Stimulated activated naive CD4-positive, alpha-beta T cell treated with Interleukin-2 at 50 U/mL for 16 hours (primary cell): ENCODE measurements around the gene RAB17.

Source experiments
- DNase-seq: peaks from one replicate; lab custom pipeline; 2025; lab: John Stamatoyannopoulos, UW

The RAB17 gene

DNA sequence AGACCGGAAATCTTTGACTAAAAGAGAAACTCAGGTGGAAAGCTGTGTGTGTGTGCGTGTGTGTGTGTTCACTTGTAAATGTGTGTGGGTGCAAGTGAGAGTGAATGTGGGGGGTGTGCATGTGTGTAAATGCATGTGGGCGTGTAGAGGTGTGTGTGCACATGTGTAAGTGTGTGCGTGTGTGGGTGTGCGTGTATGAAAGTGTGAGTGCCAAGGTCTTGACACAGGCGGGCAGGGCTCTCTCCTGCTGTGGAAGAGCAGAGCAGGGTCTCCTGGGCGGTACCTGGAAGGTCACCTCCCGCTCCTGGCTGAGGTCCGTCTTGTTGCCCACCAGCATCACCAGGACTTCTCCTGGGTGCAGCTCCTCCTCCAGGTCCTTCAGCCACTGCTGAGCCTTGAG, 13.6 kb downstream of the RAB17 start:
- DNase-seq = no peak

DNA sequence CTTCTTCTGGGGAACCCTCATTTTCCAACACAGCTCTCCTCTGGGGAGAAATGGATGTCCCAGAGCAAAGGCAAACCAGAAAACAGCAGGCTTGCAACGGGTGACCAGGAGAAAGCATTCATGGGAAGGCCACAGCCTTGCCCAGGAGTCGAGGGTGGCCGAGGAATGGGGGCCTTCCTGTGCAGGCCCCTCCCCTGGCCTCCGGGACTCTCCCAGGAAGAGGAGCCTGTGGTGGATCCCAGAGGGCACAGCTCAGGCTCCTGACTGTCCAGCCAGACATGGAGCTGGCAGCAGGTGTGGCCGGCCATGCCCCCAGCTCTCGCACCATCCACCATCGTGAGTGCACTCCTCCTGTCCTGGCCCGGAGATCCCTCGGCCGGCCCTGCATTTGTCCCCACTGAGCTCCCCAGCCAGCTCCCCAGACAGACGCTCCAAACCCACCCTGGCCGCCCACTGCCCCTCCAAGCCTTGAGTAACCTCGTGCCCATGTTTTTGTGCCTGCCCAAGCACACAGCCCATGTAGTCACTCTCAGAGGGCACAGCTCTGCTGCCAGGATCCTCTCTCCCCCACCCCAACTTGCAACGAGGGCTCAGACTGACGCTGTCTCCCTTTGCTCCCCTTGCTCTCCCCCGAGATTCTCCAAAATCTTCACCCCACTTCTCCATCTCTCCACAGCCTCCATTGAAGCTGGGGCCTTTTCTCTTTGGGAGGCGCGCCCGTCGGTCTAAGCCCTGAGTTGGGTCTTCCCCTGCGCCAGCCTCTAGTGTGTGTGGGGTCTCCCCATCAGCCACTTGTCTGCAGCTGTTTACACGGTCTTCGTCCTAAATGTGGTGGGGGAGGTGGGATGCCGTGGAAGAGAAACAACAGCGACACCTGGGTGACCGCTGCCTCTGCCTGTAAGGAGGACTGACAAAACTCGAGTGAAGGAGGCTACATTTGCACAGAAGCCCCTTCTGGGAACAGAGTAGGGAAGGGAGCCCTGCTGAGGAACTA, 14.4 kb downstream of the RAB17 start:
- no peak for DNase-seq

DNA sequence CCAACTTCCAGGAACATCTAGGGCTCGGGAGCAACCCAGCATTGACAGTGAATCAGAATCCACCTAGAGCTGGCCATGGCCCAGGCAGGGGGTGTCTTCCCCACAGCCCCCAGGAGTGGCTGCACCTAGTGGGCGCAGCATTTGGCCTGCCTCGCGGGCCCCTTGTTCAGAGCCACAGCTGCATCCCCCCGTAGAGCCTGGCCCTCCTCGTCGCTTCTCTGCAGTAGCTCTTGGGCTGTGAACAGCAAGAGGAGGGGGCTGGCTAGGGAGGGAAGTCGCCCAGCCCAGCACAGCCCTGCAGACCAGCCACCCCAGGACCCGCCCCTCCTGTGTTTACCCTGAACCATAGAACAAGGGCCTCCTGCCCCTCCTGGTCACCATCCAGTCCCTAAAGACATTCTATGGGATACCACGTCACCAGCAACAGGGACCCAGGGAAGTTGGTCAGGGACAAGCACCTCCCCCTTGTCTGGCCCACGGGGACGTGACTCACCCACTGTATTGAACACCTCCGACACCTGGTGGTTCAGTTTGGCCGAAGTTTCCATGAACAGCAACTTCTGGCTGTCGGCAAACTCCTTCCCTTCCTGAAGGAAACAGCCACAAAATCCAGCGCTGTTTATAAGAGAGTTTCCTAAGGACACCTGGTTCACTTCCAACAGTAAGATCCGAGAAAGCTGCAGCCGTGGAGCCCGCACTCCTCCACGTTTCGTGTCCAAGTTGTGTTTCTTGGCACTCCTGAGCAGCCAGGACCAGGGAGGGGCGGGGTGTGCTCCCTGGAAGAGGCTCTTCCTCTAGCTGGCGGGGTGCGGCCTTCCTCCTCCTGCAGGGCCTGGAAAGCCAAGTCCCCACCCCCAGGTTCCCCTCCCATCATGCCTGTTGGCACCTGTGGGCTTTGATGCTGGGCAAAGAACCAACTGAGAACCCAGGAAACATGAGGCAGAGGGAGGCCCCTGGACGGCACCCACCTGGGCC, 15.4 kb downstream of the RAB17 start:
- DNase-seq = no peak

DNA sequence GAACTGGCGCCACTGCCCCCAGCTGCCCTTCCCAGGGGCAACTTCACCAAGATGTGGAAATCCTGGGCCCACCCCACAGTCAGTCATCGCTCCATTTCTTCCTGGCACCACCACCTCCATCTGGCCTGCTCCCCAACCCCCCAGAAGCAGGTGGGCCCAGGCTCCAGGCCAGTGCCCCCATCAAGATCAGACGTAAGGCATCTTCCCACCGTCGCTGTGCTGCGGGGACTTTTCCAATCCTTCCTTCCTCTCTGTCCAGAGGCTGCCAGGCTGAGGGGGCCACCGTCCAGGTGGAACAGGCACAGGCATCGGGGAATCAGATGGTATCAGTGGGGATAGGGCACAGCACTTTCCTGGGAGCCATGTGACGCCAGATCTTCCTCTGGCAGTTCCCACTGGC, 16.1 kb downstream of the RAB17 start:
- DNase-seq = no peak

GRCh38 chr2:237573721-237574415, 16.7 kb downstream of the RAB17 start:
- no peak for DNase-seq

- DNase-seq = no peak
Measured at GRCh38 chr2:237572742-237573101, 17.8 kb downstream of the RAB17 start.

- DNase-seq = peak; percentile 79
Measured at GRCh38 chr2:237572021-237572741, 18.4 kb downstream of the RAB17 start.

DNA sequence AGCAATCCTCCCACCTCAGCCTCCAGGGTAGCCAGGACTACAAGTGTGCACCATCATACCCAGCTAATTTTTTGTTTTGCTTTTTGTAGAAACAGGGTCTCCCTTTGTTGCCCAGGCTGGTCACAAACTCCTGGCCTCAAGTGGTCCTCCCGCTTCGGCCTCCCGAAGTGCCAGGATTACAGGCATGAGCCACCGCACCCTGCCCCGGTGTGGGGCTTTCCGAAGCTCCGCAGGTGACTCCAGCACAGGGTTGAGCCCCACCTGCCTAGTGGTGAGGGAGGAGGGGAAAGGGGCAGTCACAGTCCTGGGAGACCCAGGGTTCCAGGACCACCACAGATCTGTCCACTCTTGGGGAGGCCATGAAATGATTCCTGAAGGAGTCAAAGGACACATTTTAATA, 19.0 kb downstream of the RAB17 start:
- DNase-seq = no peak

GRCh38 chr2:237570776-237571335, 19.7 kb downstream of the RAB17 start:
- no peak for DNase-seq

- no peak for DNase-seq
Measured at GRCh38 chr2:237569896-237570295, 20.6 kb downstream of the RAB17 start.

DNA sequence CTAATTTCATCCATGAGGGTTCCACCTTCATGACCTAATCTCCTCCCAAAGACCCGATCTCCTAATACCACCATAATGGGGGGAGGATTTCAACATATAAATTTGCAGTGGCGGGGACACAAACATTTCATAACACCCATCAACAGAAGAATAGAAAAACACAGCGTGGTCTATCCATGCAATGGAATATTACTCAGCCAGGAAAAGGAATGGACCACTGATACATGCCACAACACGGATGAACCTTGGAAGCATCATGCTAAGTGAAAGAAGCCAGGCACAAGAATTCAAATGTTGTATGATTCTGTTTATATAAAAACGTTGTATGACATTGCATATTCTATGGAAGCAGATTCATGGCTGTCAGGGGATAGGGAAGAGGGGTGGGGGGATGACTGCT, 21.5 kb downstream of the RAB17 start:
- DNase-seq = no peak

DNA sequence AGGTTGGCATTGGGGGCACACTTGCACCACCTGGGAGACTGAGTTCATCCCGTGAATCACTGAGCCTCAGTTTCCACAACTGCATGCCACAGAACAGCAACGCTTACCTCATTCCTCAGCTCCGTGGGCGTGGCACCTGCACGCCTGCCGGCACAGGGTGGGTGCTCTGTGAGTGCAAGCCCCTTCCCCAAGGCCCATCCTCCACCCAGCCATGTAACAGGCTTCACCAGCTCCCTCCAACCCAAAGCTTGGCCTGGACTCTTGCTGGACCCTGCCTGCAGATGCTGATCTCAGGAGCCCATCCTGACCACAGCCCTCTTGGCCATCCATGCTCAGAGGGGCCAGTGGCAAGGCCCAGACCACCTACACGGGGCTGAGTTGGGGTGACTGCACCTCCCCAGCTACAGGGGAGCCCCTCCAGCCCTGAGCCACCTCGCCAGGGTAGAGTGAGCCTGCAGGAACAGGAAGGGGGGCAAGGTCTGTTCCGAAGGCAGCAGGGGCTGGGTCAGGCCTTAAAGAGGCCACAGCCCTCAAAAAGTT, 22.3 kb downstream of the RAB17 start:
- no peak for DNase-seq

GRCh38 chr2:237567276-237568029, 23.1 kb downstream of the RAB17 start:
- no peak for DNase-seq

DNA sequence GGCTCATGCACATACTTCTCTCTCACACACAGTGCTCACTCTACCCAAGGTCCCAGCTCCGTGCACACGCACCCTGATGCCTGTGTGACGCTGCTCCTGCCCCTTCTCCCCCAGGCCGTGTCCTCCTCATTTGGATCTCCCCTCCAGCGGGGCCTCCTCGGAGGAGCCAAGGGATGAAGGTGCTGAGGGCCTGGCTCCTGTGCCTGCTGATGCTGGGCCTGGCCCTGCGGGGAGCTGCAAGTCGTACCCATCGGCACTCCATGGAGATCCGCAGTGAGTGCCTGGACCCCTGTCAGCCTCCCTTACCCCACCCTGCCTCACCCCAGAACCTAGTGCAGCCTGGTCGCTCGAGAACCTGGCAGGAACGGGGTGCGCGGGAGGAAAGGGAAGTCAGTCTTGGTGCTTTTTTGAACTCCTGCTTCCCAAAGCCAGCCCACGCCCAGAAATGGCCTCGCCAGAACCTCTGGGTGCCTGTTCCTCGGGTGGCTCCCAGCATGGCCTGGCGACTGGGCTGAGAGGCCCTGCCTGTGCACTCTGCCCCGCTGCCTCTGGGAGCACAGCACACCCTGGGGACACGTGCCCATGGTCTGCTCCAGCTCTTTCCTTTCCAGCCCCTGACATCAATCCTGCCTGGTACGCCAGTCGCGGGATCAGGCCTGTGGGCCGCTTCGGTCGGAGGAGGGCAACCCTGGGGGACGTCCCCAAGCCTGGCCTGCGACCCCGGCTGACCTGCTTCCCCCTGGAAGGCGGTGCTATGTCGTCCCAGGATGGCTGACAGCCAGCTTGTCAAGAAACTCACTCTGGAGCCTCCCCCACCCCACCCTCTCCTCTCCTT, 23.9 kb downstream of the RAB17 start, which contains the start of gene PRLH:
TSS of gene PRLH (plus strand) at position 174 of the 835 bp plus-strand sequence. CDS start at position 174, 0 bp downstream.
- DNase-seq = no peak

DNA sequence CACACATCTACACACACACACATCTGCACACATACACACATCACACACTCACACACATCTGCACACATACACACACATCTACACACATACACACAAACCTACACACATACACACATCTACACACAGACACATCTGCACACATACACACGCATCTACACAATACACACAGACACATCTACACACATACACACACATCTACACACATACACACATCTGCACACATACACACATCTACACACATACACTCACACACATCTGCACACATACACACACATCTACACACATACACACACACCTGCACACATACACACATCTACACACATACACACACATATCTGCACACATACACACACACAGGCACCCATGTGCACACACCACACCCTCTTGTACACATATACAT, 24.6 kb downstream of the RAB17 start:
- DNase-seq = no peak

DNA sequence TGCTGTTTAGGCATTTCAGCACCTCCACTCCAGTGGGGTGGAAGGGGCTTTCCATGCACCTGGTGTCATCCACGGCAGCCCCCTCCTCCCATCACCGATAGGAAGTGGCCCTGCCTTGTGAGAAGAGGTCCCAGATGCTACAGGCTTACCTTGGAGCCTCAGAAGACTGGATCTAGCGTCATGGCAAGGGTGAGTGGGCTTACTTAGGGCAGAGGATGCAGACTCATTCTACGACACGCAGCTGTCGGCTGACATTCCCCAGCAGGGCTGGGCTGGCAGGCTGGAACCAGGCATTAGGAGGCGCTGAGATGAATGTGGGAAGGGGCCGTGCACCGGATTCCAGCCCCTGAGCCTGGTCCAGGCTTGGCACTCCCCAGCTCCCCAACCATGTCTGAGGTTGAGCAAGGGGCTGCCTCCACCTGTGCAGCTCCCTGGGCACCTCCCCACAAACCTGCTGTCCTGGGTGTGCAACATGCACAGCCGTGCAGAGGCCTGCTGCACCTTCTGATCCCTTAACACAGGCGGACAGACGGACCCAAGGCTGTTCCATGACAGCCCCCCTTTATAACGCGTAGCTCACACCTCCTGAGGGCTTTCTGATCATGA, 25.9 kb downstream of the RAB17 start:
- no peak for DNase-seq

DNA sequence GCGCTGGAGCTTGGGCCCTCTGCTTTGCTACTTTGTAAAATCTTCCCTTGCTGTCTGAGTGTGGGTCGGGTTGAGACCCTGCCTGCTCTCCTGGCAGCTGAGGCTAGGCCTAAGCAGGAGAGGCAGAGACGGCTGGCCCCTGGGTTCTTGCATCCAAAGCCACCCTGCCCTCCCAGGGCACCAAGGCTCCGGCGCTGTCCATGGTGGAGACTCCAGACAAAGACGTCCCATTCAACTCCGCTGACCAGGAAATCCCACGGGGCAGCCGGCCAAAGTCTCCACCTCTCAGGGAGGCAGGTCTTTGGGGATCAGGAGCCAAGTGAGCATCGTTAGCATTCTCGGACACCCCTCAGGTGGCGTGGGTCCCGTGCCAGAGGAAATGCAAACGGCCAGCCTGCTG, 26.7 kb downstream of the RAB17 start:
- no peak for DNase-seq

DNA sequence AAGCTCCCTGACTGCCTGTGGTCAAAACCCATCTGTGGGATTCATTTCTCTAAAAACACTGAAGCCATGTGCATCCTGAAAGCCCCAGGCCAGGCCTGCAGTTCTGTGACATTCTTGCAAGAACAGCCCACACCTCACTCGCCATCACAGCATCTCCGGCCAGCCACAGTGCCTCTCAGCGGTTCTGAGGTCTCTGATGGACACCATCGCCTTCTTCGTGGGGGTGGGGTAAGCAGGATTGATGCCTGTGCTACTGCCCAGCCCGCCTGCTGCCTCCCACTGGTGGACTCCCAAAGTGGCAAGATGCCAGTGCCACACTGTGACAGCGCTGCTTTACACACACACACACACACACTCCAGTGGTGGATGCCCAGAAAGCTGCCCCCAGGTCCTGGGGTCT, 29.3 kb downstream of the RAB17 start:
- no peak for DNase-seq
